ENCODE measurements around the gene PCDH8.

PCDH8 gene

GRCh38 chr13:52804202-52804641, 44.2 kb downstream of the PCDH8 start:
- no peak overlapping the region for H3K4me3 ChIP-seq (replicated peaks; ENCODE audit: low read depth, low read length)
- TF ChIP-seq CTCF (IDR thresholded peaks at IDR 0.05; ENCODE audit: insufficient read depth, low read length, poor library complexity, severe bottlenecking) = no peak
- no peaks in the 10 kb centered on the region for H3K36me3 ChIP-seq (ENCODE audit: control insufficient read depth, insufficient read depth, low read length)
- no peak for DNase-seq (ENCODE audit: extremely low read depth, insufficient read length)
- no peaks in the 10 kb centered on the region; the same call in 1 of the 2 replicates for H3K27me3 ChIP-seq (replicated peaks; ENCODE audit: control insufficient read depth, insufficient read depth, low read length)

- no peaks in the 10 kb centered on the region; the same call in 1 of the 2 replicates for H3K27me3 ChIP-seq (replicated peaks; ENCODE audit: control insufficient read depth, insufficient read depth, low read length)
- no peak for DNase-seq (ENCODE audit: extremely low read depth, insufficient read length)
- H3K36me3 ChIP-seq (ENCODE audit: control insufficient read depth, insufficient read depth, low read length) = no peaks in the 10 kb centered on the region
- H3K4me3 ChIP-seq (replicated peaks; ENCODE audit: low read depth, low read length) = no peak overlapping the region
- no peak for TF ChIP-seq CTCF (IDR thresholded peaks at IDR 0.05; ENCODE audit: insufficient read depth, low read length, poor library complexity, severe bottlenecking)
Measured at GRCh38 chr13:52800856-52801255, 47.6 kb downstream of the PCDH8 start.

GRCh38 chr13:52798770-52799430, 49.5 kb downstream of the PCDH8 start:
- no peak for TF ChIP-seq CTCF (IDR thresholded peaks at IDR 0.05; ENCODE audit: insufficient read depth, low read length, poor library complexity, severe bottlenecking)
- H3K4me3 ChIP-seq (replicated peaks; ENCODE audit: low read depth, low read length) = no peak overlapping the region
- DNase-seq (ENCODE audit: extremely low read depth, insufficient read length) = no peak
- H3K36me3 ChIP-seq (ENCODE audit: control insufficient read depth, insufficient read depth, low read length) = no peaks in the 10 kb centered on the region
- no peaks in the 10 kb centered on the region; the same call in 1 of the 2 replicates for H3K27me3 ChIP-seq (replicated peaks; ENCODE audit: control insufficient read depth, insufficient read depth, low read length)

GRCh38 chr13:52797176-52797575, 51.3 kb downstream of the PCDH8 start:
- no peak for TF ChIP-seq CTCF (IDR thresholded peaks at IDR 0.05; ENCODE audit: insufficient read depth, low read length, poor library complexity, severe bottlenecking)
- H3K27me3 ChIP-seq (replicated peaks; ENCODE audit: control insufficient read depth, insufficient read depth, low read length) = no peaks in the 10 kb centered on the region; the same call in 1 of the 2 replicates
- no peak for DNase-seq (ENCODE audit: extremely low read depth, insufficient read length)
- no peaks in the 10 kb centered on the region for H3K36me3 ChIP-seq (ENCODE audit: control insufficient read depth, insufficient read depth, low read length)
- H3K4me3 ChIP-seq (replicated peaks; ENCODE audit: low read depth, low read length) = no peak overlapping the region

GRCh38 chr13:52794589-52794988, 53.9 kb downstream of the PCDH8 start:
- H3K36me3 ChIP-seq (ENCODE audit: control insufficient read depth, insufficient read depth, low read length) = no peaks in the 10 kb centered on the region
- no peaks in the 10 kb centered on the region; the same call in 1 of the 2 replicates for H3K27me3 ChIP-seq (replicated peaks; ENCODE audit: control insufficient read depth, insufficient read depth, low read length)
- H3K4me3 ChIP-seq (replicated peaks; ENCODE audit: low read depth, low read length) = no peak overlapping the region
- TF ChIP-seq CTCF (IDR thresholded peaks at IDR 0.05; ENCODE audit: insufficient read depth, low read length, poor library complexity, severe bottlenecking) = no peak
- DNase-seq (ENCODE audit: extremely low read depth, insufficient read length) = no peak
